Erythroblast (primary cell): Measurements from ENCODE around the gene PCDH9.

Experiments used
- GATA1 ChIP-seq: IDR thresholded peaks from 2 replicates; pipeline ENCODE4 v1.6.1; 2011; ENCODE audit warnings: low read depth, mild to moderate bottlenecking, control low read depth, low read length, moderate library complexity
- POLR2A ChIP-seq: IDR thresholded peaks from 2 replicates; pipeline ENCODE4 v1.6.1; 2011; ENCODE audit warnings: mild to moderate bottlenecking, low read length

GRCh38 chr13:66503890-66504289, 726.2 kb downstream of the PCDH9 start:
- TF ChIP-seq POLR2A (no peak), GATA1 (no peak)
